Measurements from ENCODE around the gene DNAH7. TPM values are rescaled to one million over a fixed set of nuclear protein-coding genes. Genes with fewer than 3 reads are reported as not detected.
A peak's percentile ranks its signal among the peaks of the same experiment; 100 is the strongest.

DNAH7 gene
- total RNA-seq, 2 experiments from 2014 or later, result 0.07 TPM

DNA sequence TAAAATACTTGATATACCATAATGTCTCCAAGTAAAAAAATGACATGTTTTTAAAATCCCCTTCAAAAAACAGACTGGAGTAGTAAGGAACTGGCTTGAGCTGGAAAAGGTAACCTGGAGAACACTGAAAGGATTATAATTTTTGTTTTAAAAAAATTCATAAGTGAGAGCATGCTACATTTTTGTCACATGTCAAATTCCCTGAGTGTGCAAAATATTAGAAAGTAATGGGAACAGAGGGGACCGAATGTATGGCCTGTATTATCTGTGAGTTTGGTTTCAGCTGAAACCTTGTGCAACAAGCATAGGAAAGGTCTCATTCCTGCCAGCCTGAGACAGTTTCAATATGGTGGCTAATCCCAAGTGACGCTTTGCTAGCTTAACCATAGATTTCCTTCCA, 209.1 kb downstream of the DNAH7 start:
- ATAC-seq, result no peak
- no peaks in the 10 kb centered on the region for H3K9me3 Mint-ChIP-seq
- no peaks in the 10 kb centered on the region for H3K4me1 Mint-ChIP-seq (ENCODE audit: low read depth)
- no peak for DNase-seq
- peaks cover 6% of the 10 kb centered on the region for H3K27me3 Mint-ChIP-seq
- CTCF ChIA-PET, result no interaction called here
- no peaks in the 10 kb centered on the region for H3K36me3 Mint-ChIP-seq (ENCODE audit: low read depth)
- no peak for TF ChIP-seq CTCF (IDR thresholded peaks at IDR 0.05)
- no peak overlapping the region for H3K4me3 Mint-ChIP-seq
- no peak overlapping the region for H3K27ac Mint-ChIP-seq
- POLR2A ChIA-PET, result no interaction called here
- intact Hi-C loops (cut with micrococcal nuclease), result no loop called here

DNA sequence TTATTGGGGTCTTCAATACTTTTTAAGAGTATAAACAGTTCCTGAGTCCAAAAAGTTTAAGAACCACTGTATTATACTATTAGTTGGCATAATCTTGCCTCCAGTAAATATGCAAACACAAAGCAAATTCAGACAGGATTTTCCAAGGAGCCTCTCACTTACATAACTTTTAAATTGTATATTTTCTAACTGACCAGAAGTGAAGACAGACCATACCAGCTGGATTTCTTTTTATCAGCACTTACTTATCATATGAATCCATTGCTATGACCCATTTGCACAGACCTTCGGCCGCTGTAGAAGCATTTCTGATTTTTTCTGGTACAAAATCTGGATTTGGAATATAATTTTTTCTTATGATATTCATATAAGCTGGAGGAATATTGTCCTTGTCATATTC, 211.5 kb downstream of the DNAH7 start:
- Mint-ChIP-seq H3K9me3 (no peaks in the 10 kb centered on the region), H3K4me3 (no peak overlapping the region), H3K4me1 (ENCODE audit: low read depth) (no peaks in the 10 kb centered on the region), H3K27me3 (no peaks in the 10 kb centered on the region), H3K36me3 (ENCODE audit: low read depth) (no peaks in the 10 kb centered on the region), H3K27ac (no peak overlapping the region)
- no peak for DNase-seq
- ChIA-PET CTCF (interaction anchor here (1.2 kb wide), 1 partner anchor 596 kb away, joined by 4 read pairs; no protein-coding TSS in a partner anchor), POLR2A (no interaction called here)
- intact Hi-C loops (cut with micrococcal nuclease), result no loop called here
- no peak for TF ChIP-seq CTCF (IDR thresholded peaks at IDR 0.05)
- ATAC-seq, result no peak

- ATAC-seq, result no peak
- H3K27me3 Mint-ChIP-seq, result no peaks in the 10 kb centered on the region
- no peak for DNase-seq
- ChIA-PET POLR2A (no interaction called here), CTCF (interaction anchor here (1.2 kb wide), 1 partner anchor 56 kb away, joined by 3 read pairs; no protein-coding TSS in a partner anchor)
- no peak for TF ChIP-seq CTCF (IDR thresholded peaks at IDR 0.05)
- H3K27ac Mint-ChIP-seq, result no peak overlapping the region
- no peaks in the 10 kb centered on the region for H3K9me3 Mint-ChIP-seq
- intact Hi-C loops (cut with micrococcal nuclease), result no loop called here
- no peak overlapping the region for H3K4me3 Mint-ChIP-seq
- peaks cover 3% of the 10 kb centered on the region for H3K4me1 Mint-ChIP-seq (ENCODE audit: low read depth)
- H3K36me3 Mint-ChIP-seq (ENCODE audit: low read depth), result no peaks in the 10 kb centered on the region
Measured at GRCh38 chr2:195850764-195851163, 217.9 kb downstream of the DNAH7 start.

- Mint-ChIP-seq H3K36me3 (ENCODE audit: low read depth) (no peaks in the 10 kb centered on the region), H3K27me3 (no peaks in the 10 kb centered on the region), H3K9me3 (no peaks in the 10 kb centered on the region), H3K4me3 (no peak overlapping the region), H3K4me1 (ENCODE audit: low read depth) (peaks cover 3% of the 10 kb centered on the region), H3K27ac (no peak overlapping the region)
- ATAC-seq (peak; percentile 37), DNase-seq (peak; percentile 11)
- POLR2A ChIA-PET, result no interaction called here
- CTCF ChIA-PET, result no interaction called here
- intact Hi-C loops (cut with micrococcal nuclease), result no loop called here
- no peak for TF ChIP-seq CTCF (IDR thresholded peaks at IDR 0.05)
Measured at GRCh38 chr2:195848119-195848899, 220.3 kb downstream of the DNAH7 start.

DNA sequence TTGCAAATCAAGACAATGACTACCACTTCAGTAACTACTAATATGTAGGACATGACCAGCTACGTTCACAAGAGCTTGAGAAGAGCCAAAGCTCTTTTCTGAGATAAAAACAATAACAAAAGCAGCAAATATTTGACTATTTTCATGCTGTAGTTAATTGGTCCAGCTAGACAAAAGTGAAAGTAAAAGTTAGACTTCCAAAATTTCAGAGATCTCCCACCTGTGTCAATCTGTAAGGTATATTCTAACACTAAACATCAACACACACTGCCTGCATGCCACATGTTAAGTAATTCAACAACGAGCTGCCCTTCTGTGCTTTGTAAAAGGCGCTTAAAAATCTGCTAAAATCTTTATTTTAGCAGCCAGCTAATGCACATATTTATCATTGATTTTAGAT, 225.7 kb downstream of the DNAH7 start:
- POLR2A ChIA-PET, result no interaction called here
- H3K4me1 Mint-ChIP-seq (ENCODE audit: low read depth), result peaks cover 10% of the 10 kb centered on the region
- intact Hi-C loops (cut with micrococcal nuclease), result no loop called here
- DNase-seq (no peak), ATAC-seq (no peak)
- H3K27ac Mint-ChIP-seq, result no peak overlapping the region
- CTCF ChIA-PET, result no interaction called here
- no peaks in the 10 kb centered on the region for H3K9me3 Mint-ChIP-seq
- no peaks in the 10 kb centered on the region for H3K36me3 Mint-ChIP-seq (ENCODE audit: low read depth)
- peak overlapping the region; percentile 26 for H3K4me3 Mint-ChIP-seq
- H3K27me3 Mint-ChIP-seq, result no peaks in the 10 kb centered on the region
- no peak for TF ChIP-seq CTCF (IDR thresholded peaks at IDR 0.05)

Measured in activated CD8-positive, alpha-beta T cell treated with anti-CD3 and anti-CD28 coated beads for 36 hours (primary cell).